IgD-negative memory B cell (primary cell): ENCODE results near the gene NDUFA3. TPM values are rescaled to one million over a fixed set of nuclear protein-coding genes. Genes with fewer than 3 reads are reported as not detected.

Experiments
- H3K27ac Mint-ChIP-seq, 3 donors: one replicate each; pipeline ENCODE4 v1.8.0; 2020 to 2022; ENCODE audit warnings: mild to moderate bottlenecking in 3 of 3, mixed read lengths in 3 of 3, moderate library complexity in 1 of 3
- H3K27me3 Mint-ChIP-seq: one replicate; pipeline ENCODE4 v1.8.0; 2021; ENCODE audit warnings: mixed read lengths
- H3K36me3 Mint-ChIP-seq: one replicate; pipeline ENCODE4 v1.8.0; 2020; ENCODE audit warnings: mild to moderate bottlenecking, mixed read lengths
- H3K4me1 Mint-ChIP-seq, 3 donors: one replicate each; pipeline ENCODE4 v1.8.0; 2020 to 2022; ENCODE audit warnings: mixed read lengths in 3 of 3, mild to moderate bottlenecking in 1 of 3
- H3K4me3 Mint-ChIP-seq, 4 donors: one replicate each; pipeline ENCODE4 v1.8.0; 2020 to 2022; ENCODE audit warnings: mild to moderate bottlenecking in 4 of 4, mixed read lengths in 4 of 4, moderate library complexity in 3 of 4
- H3K9me3 Mint-ChIP-seq, 3 donors: one replicate each; pipeline ENCODE4 v1.8.0; 2020 to 2021; ENCODE audit warnings: mixed read lengths in 3 of 3, mild to moderate bottlenecking in 1 of 3
- polyA plus RNA-seq: library from polyadenylated mRNA; unstranded; fragments of 300-500 nt; fragmentation: Illumina TruSeq; gene quantifications from one replicate; pipeline ENCODE4 v1.2.3, GENCODE V29; 2021

NDUFA3 gene
- polyA plus RNA-seq, 1 donor from 2014 or later, result 458 TPM

- no peaks in the 10 kb centered on the region for H3K9me3 Mint-ChIP-seq
- H3K4me1 Mint-ChIP-seq, result no peaks in the 10 kb centered on the region
- H3K27me3 Mint-ChIP-seq, result no peaks in the 10 kb centered on the region
- no peak overlapping the region for H3K4me3 Mint-ChIP-seq
- no peak overlapping the region for H3K27ac Mint-ChIP-seq
- peaks cover 5% of the 10 kb centered on the region for H3K36me3 Mint-ChIP-seq
Measured at GRCh38 chr19:54124393-54124792, 21.7 kb downstream of the NDUFA3 start.

DNA sequence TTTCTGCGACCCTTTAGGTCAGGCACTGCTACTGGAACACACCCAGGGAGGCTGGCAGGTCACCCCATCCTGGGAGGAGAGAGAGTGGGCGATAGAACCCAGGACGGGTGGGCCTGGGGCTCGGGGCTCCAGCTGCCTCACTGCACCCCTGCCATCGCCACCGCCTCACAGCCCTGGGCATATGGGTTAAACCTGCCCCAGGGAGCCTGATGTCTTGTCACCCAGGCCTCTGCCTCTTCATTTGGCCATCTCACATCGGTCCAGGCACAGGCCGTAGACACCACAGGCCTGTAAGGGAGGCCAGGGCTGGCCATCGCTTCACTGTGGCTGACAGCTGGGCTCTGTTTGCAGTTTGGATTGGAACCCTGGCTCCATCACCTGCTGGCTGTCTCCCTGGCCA lies 23.1 kb downstream of the NDUFA3 start:
- Mint-ChIP-seq H3K27me3 (no peaks in the 10 kb centered on the region), H3K4me3 (no peak overlapping the region), H3K4me1 (no peaks in the 10 kb centered on the region), H3K27ac (no peak overlapping the region), H3K9me3 (no peaks in the 10 kb centered on the region), H3K36me3 (peaks cover 2% of the 10 kb centered on the region)

- peaks cover 2% of the 10 kb centered on the region for H3K36me3 Mint-ChIP-seq
- no peak overlapping the region for H3K27ac Mint-ChIP-seq
- H3K27me3 Mint-ChIP-seq, result no peaks in the 10 kb centered on the region
- H3K4me3 Mint-ChIP-seq, result no peak overlapping the region
- H3K4me1 Mint-ChIP-seq, result no peaks in the 10 kb centered on the region
- no peaks in the 10 kb centered on the region for H3K9me3 Mint-ChIP-seq
Measured at GRCh38 chr19:54127688-54128440, 25.2 kb downstream of the NDUFA3 start.

GRCh38 chr19:54128441-54128725 lies 25.7 kb downstream of the NDUFA3 start:
- Mint-ChIP-seq H3K4me1 (no peaks in the 10 kb centered on the region), H3K27ac (no peak overlapping the region), H3K4me3 (no peak overlapping the region), H3K36me3 (peaks cover 2% of the 10 kb centered on the region), H3K9me3 (no peaks in the 10 kb centered on the region), H3K27me3 (no peaks in the 10 kb centered on the region)

DNA sequence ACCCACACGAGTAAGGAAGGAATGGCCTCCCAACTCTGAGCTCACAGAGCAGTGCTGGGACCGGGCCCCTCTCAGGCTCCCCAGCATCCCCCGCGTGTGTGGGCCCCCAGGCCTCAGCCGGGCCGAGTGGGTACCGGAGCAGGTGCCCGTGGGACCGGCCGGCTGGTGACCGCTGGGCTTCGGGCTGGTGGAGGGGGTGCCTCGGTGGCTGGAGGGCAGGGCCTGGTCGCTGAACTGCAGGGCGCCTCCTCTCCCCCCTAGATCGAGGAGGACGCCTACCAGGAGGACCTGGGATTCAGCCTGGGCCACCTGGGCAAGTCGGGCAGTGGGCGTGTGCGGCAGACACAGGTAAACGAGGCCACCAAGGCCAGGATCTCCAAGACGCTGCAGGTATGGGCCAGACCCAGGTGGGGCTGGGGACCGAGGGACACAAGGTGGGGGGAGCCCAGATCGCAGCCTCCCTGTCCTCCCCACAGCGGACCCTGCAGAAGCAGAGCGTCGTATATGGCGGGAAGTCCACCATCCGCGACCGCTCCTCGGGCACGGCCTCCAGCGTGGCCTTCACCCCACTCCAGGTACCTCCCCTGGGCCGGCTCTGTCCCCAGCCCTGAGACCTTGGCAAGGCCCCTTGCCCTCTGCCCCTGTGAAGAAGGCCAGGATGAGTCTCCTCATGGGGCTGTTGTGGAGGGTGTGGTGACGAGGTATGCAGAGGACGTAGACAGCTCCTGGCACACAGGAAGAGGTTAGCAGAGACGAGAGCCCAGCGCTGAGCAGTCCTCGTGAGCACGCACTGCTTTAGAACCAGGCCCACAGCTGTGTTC lies 26.4 kb downstream of the NDUFA3 start:
- Mint-ChIP-seq H3K9me3 (no peaks in the 10 kb centered on the region), H3K4me1 (no peaks in the 10 kb centered on the region), H3K4me3 (no peak overlapping the region), H3K27ac (no peak overlapping the region), H3K27me3 (no peaks in the 10 kb centered on the region), H3K36me3 (peaks cover 2% of the 10 kb centered on the region)

GRCh38 chr19:54129617-54129996 lies 27.0 kb downstream of the NDUFA3 start:
- H3K9me3 Mint-ChIP-seq, result no peaks in the 10 kb centered on the region
- H3K27me3 Mint-ChIP-seq, result no peaks in the 10 kb centered on the region
- no peak overlapping the region for H3K4me3 Mint-ChIP-seq
- no peak overlapping the region for H3K27ac Mint-ChIP-seq
- peaks cover 2% of the 10 kb centered on the region for H3K36me3 Mint-ChIP-seq
- peaks cover 0 to under 1% (median 0%) of the 10 kb centered on the region in 3 donors for H3K4me1 Mint-ChIP-seq

- Mint-ChIP-seq H3K27me3 (peaks cover 2% of the 10 kb centered on the region), H3K4me1 (peaks cover 7 to 13% (median 9%) of the 10 kb centered on the region in 3 donors), H3K36me3 (no peaks in the 10 kb centered on the region), H3K4me3 (no peak overlapping the region), H3K27ac (no peak overlapping the region), H3K9me3 (no peaks in the 10 kb centered on the region)
Measured at GRCh38 chr19:54133312-54133956, 30.8 kb downstream of the NDUFA3 start.

DNA sequence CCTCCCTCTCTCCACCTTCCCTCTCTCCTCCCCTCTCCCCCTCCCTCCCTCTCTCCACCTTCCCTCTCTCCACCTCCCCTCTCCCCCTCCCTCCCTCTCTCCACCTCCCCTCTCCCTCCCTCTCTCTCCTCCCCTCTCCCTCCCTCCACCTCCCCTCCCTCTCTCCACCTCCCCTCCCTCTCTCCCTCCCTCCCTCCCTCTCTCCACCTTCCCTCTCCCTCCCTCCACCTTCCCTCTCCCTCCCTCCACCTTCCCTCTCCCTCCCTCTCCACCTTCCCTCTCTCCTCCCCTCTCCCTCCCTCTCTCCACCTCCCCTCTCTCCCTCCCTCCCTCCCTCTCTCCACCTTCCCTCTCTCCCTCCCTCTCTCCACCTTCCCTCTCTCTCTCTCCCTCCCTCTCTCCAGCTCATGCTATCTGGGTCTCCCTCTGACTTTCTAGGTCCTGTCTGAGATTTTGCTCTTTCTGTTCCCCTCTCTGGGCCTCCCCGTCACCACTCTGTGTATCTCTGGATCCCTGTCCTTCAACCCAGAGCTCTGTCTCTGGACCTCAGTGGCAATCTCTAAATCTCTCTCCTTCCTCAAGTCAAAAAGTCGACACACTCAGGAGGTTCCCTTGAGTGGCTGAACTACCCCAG lies 31.4 kb downstream of the NDUFA3 start:
- H3K27ac Mint-ChIP-seq, result no peak overlapping the region
- H3K4me1 Mint-ChIP-seq, result peaks cover 7 to 19% (median 9%) of the 10 kb centered on the region in 3 donors
- no peaks in the 10 kb centered on the region for H3K36me3 Mint-ChIP-seq
- H3K4me3 Mint-ChIP-seq, result no peak overlapping the region
- H3K27me3 Mint-ChIP-seq, result peaks cover 2% of the 10 kb centered on the region
- no peaks in the 10 kb centered on the region for H3K9me3 Mint-ChIP-seq

DNA sequence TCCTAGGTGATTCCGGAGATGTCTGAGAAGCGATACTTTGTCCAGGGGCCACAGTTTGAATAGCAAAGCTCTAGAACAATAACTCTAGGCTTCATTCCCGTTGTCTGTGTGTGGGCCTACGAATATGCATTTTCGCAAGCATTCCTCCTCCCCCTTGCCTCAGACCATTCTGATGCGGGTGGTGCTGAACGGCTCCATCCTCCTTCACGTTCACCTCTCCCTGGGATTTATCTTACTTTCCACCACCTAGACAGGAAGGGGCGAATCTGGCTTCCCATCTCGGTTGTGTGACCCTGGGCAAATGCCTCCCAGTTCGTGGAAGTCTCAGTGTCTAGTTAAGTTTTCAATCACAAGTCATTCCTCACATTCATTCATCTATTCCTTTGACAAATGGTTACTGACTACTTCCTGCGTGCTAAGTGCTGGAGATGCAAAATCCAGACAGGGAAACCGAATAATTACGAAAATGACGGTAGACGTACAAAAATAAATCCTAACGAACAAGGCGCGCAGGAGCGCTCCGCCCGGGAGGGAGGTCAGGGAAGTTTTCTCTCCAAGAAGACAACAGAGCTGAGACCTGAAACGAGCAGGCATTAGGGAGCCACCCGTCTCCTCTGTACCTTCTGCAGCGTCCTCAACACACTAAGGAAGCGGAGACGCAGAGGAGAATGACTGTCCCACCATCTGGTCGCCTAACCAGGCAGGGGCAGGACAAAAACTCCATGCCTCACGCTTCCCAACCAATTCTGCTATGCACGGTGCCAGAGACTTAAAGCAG lies 33.6 kb downstream of the NDUFA3 start:
- Mint-ChIP-seq H3K9me3 (no peaks in the 10 kb centered on the region), H3K4me1 (peaks cover 9 to 25% (median 12%) of the 10 kb centered on the region in 3 donors), H3K27me3 (peaks cover 2% of the 10 kb centered on the region), H3K36me3 (peaks cover 2% of the 10 kb centered on the region), H3K27ac (peak overlapping the region; percentile 76 to 96 (median 92)), H3K4me3 (peak overlapping the region; percentile 67 to 96 (median 90))

- Mint-ChIP-seq H3K9me3 (no peaks in the 10 kb centered on the region), H3K27ac (peak overlapping the region; percentile 76 to 96 (median 92)), H3K4me3 (peak overlapping the region; percentile 67 to 96 (median 90)), H3K4me1 (peaks cover 9 to 30% (median 12%) of the 10 kb centered on the region in 3 donors), H3K27me3 (peaks cover 2% of the 10 kb centered on the region), H3K36me3 (peaks cover 2% of the 10 kb centered on the region)
Measured at GRCh38 chr19:54136864-54137698, 34.4 kb downstream of the NDUFA3 start.

DNA sequence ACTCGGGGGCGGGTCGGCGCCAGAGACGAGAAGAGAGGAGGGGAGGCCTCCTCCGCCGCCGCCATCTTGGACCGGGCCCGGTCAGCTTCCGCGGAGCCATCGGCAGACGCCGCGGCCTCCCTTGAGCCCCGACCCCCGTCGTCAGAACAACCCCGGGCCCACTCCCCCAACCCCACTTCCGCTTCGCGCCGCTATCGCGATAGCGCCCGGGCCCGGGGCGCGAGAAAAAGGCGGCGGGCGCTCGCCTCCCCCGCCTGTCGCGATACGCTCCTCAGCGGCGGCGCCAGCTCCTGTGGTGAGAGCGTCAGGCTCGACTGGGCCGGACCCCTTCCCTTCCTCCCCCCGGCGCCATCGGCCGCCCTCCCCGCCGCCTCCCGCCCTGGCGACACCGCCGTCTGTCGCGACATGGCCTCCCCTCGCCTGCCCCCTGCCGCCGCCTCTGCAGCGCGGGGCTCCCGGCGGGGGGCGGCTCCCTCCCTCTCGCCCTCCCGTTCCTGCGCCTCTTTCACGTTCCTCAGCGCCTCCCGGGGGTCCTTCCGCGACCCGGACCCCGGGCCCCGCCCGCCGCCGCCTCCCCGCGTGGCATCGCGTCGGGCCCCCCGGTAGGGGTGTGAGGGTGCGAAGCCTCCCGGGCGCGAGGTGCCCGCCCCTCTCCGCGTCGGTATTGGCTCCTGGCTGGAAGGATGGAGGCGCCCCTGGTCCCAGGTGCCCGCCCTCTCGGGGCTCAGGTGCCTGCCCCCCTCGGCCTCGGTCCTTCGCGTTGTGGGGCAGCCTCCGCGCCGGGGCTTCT lies 35.2 kb downstream of the NDUFA3 start, which contains the start of gene CNOT3:
Gene CNOT3 (plus strand): TSS at position 64 of the 790 bp plus-strand sequence. CDS start 5,217 bp downstream, outside the sequence.
- Mint-ChIP-seq H3K9me3 (no peaks in the 10 kb centered on the region), H3K27ac (peak within 1 kb of the TSS; percentile 76 to 96 (median 96)), H3K36me3 (peaks cover 2% of the 10 kb centered on the region), H3K4me1 (peaks cover 9 to 30% (median 12%) of the 10 kb centered on the region in 3 donors), H3K27me3 (peaks cover 2% of the 10 kb centered on the region), H3K4me3 (peak within 1 kb of the TSS; percentile 83 to 96 (median 92))

GRCh38 chr19:54138489-54139256 lies 36.0 kb downstream of the NDUFA3 start:
- Mint-ChIP-seq H3K4me1 (peaks cover 9 to 30% (median 12%) of the 10 kb centered on the region in 3 donors), H3K4me3 (peak overlapping the region; percentile 83 to 96 (median 90)), H3K27ac (peak overlapping the region; percentile 66 to 96 (median 91)), H3K36me3 (peaks cover 2% of the 10 kb centered on the region), H3K9me3 (no peaks in the 10 kb centered on the region), H3K27me3 (peaks cover 2% of the 10 kb centered on the region)
